DND-41 (cell line): ENCODE measurements around the gene FREM1.

Experiments used
- EZH2 ChIP-seq: IDR thresholded peaks from 3 replicates; pipeline ENCODE4 v1.6.1; 2012; ENCODE audit warnings: borderline replicate concordance, low read depth, mild to moderate bottlenecking, moderate library complexity, low read length, inconsistent platforms; ENCODE audit not compliant: severe bottlenecking
- TF ChIP-seq, protein P1 (sequence below): IDR thresholded peaks from 2 replicates; pipeline ENCODE4 v1.5.1; 2012; ENCODE audit warnings: borderline replicate concordance, low read length, moderate library complexity, mild to moderate bottlenecking; ENCODE audit not compliant: poor library complexity, severe bottlenecking; ENCODE audit errors: extremely low read depth

GRCh38 chr9:14730461-14730898 is 179.7 kb downstream of the FREM1 start:
- TF ChIP-seq EZH2, result no peak
- TF ChIP-seq, protein P1, sequence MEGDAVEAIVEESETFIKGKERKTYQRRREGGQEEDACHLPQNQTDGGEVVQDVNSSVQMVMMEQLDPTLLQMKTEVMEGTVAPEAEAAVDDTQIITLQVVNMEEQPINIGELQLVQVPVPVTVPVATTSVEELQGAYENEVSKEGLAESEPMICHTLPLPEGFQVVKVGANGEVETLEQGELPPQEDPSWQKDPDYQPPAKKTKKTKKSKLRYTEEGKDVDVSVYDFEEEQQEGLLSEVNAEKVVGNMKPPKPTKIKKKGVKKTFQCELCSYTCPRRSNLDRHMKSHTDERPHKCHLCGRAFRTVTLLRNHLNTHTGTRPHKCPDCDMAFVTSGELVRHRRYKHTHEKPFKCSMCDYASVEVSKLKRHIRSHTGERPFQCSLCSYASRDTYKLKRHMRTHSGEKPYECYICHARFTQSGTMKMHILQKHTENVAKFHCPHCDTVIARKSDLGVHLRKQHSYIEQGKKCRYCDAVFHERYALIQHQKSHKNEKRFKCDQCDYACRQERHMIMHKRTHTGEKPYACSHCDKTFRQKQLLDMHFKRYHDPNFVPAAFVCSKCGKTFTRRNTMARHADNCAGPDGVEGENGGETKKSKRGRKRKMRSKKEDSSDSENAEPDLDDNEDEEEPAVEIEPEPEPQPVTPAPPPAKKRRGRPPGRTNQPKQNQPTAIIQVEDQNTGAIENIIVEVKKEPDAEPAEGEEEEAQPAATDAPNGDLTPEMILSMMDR, result no peak
